HG03432 (cell line): Measurements from ENCODE around the gene CSF1.
"Not testable (repeated sequence)": the region's sequence is repeated elsewhere in the genome, so short reads cannot be mapped to it uniquely, and the experiment has no call there.

Source experiments
- ATAC-seq: cut with Tn5 transposase; IDR thresholded peaks from one replicate; pipeline ENCODE4 v1.9.1; 2021; ENCODE audit warnings: mild to moderate bottlenecking, moderate library complexity; ENCODE audit not compliant: unreplicated experiment

CSF1 gene

GRCh38 chr1:109910123-109910962 is at the start of gene CSF1:
Gene CSF1, plus strand, starts transcription at chr1:109910849. Its CDS starts 175 bp downstream, at chr1:109911024.
- ATAC-seq: peak; percentile 31

GRCh38 chr1:109861616-109862015 is 49.0 kb upstream of the CSF1 start:
- ATAC-seq: not testable (repeated sequence)

- ATAC-seq: no peak
Measured at GRCh38 chr1:109863667-109864046, 47.0 kb upstream of the CSF1 start.

- no peak for ATAC-seq
Measured at GRCh38 chr1:109864047-109864822, 46.4 kb upstream of the CSF1 start.

- no peak for ATAC-seq
Measured at GRCh38 chr1:109864930-109865612, 45.6 kb upstream of the CSF1 start.

GRCh38 chr1:109866071-109866470 is 44.6 kb upstream of the CSF1 start:
- ATAC-seq: no peak

GRCh38 chr1:109873278-109874175 is 37.1 kb upstream of the CSF1 start:
- no peak for ATAC-seq

- ATAC-seq: no peak
Measured at GRCh38 chr1:109874445-109874844, 36.2 kb upstream of the CSF1 start.

GRCh38 chr1:109875874-109876273 is 34.8 kb upstream of the CSF1 start:
- ATAC-seq: no peak

GRCh38 chr1:109876617-109877316 is 33.9 kb upstream of the CSF1 start:
- no peak for ATAC-seq

GRCh38 chr1:109877317-109877771 is 33.3 kb upstream of the CSF1 start:
- ATAC-seq: no peak

GRCh38 chr1:109877776-109878175 is 32.9 kb upstream of the CSF1 start:
- ATAC-seq: no peak

- no peak for ATAC-seq
Measured at GRCh38 chr1:109878531-109879104, 32.0 kb upstream of the CSF1 start.

GRCh38 chr1:109879371-109879770 is 31.3 kb upstream of the CSF1 start:
- ATAC-seq: not testable (repeated sequence)

- ATAC-seq: no peak
Measured at GRCh38 chr1:109879881-109880525, 30.6 kb upstream of the CSF1 start.

GRCh38 chr1:109880971-109881894 is 29.4 kb upstream of the CSF1 start:
- no peak for ATAC-seq

- ATAC-seq: no peak
Measured at GRCh38 chr1:109881906-109882287, 28.8 kb upstream of the CSF1 start.
